Occipital lobe (tissue), 3 donors: ENCODE results near the gene FIGNL1. TPM values are rescaled to one million over a fixed set of nuclear protein-coding genes. Genes with fewer than 3 reads are reported as not detected.

Source experiments
- DNase-seq: peaks from one replicate; lab custom pipeline; 2025; lab: John Stamatoyannopoulos, UW
- small RNA-seq: library from RNA; depleted of rRNA; stranded (forward); fragments of <200 nt; gene quantifications from one replicate; pipeline ENCODE3, GENCODE V24; 2014
- total RNA-seq: library from RNA; depleted of rRNA; stranded (reverse); fragments of >200 nt; gene quantifications from one replicate; pipeline ENCODE4 v1.2.3, GENCODE V29; 2014

FIGNL1 gene
- total RNA-seq, 1 donor from 2014 or later: 47.7 TPM

DNA sequence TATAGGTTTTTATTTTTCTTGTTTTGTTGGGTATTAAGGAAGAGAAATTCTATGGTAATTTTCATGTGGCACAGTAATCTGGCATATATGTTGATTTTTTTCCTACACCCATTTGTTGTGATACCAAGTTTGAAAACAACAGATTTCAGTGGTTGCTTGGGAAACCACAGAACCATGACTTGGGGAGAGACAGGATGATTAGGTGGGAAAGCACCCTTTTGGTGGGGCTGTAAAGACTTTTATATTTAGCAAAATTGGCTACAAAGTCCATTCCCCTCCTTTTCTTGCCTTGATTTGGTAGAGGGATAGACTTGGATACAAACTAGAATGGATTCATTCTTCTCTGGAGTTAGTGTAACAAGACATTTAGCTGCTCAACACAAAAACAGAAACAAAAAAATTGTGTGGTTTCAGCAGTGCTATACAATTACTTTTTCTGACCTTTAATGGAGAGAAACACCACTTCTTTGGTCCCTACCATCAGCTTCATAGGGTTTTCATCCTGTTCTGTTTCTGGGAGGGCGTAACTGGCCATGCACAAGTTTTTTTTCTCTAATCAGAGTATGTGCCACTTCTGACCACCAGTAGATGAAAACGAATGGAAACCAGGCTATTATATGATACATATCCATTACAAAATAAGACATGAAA, 52.7 kb downstream of the FIGNL1 start:
- DNase-seq: no peak

GRCh38 chr7:50396856-50397255, 53.3 kb downstream of the FIGNL1 start:
- no peak for DNase-seq

DNA sequence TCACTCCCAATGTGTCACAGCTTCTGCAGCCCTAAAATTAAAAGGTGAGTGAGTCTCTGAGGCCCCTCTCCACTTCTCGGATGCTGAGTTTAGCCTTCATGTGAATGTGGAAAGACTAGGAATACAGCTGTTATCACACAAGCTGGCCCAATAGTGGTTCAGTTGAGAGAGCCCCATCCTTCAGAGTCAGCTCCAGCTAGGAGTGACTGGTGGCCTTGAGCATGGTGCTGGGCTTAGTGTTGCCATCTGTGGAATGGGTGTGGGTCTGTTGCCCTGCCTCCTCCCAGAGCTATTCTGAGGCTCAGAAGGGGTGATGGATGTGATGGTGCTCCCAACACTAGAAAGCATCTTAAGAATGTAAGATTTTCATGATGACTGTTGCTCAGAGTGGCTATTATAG, 55.8 kb downstream of the FIGNL1 start:
- DNase-seq: no peak

Small RNA genes within 50 kb of the gene (small RNA-seq; reads per million reads assigned to genes)
- not detected for gene RNU6-1091P

Other genes starting within 250 kb of the FIGNL1 start
- 2.3 TPM for gene IKZF1, start 145.6 kb downstream of the FIGNL1 start, total RNA-seq
- gene DDC, start 115.1 kb upstream of the FIGNL1 start, total RNA-seq: not detected